GM12892 (cell line): ENCODE measurements around the gene NFATC4.
"Not testable (repeated sequence)": the region's sequence is repeated elsewhere in the genome, so short reads cannot be mapped to it uniquely, and the experiment has no call there.

Source experiments
- DNase-seq: peaks from one replicate; pipeline ENCODE4 v3.0.0; 2011; ENCODE audit not compliant: insufficient read length
- FAIRE-seq: peaks from 2 replicates; lab custom pipeline; 2011; peaks lifted over from hg19 to GRCh38; lab: Jason Lieb, UNC
- POLR2A ChIP-seq: IDR thresholded peaks from 2 replicates; pipeline ENCODE4 v1.6.1; 2011; ENCODE audit warnings: low read depth, low read length, control low read depth
- POLR2AphosphoS5 ChIP-seq: IDR thresholded peaks from 2 replicates; pipeline ENCODE4 v1.6.1; 2011; ENCODE audit warnings: low read depth, low read length, control low read depth
- TAF1 ChIP-seq: IDR thresholded peaks from 2 replicates; pipeline ENCODE4 v1.6.1; 2011; ENCODE audit warnings: low read depth, mild to moderate bottlenecking, control low read depth, low read length, borderline replicate concordance

NFATC4 gene

DNA sequence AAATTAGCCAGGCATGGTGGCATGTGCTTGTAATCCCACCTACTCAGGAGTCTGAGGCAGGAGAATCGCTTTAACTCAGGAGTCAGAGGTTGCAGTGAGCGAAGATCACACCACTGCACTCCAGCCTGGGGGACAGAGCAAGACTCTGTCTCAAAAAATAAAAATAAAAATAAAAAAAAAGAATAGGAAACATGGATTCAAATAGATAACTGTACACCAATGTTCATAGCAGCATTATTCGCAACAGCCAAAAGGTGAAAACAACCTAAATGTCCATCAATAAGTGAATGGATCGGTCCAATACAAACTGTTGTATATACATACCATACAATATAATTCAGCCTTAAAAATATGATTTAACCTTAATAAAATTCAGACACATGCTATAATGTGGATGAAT, 25.1 kb upstream of the NFATC4 start:
- no peak for DNase-seq
- FAIRE-seq, result no peak
- TF ChIP-seq POLR2A (no peak), POLR2AphosphoS5 (no peak), TAF1 (no peak)

DNA sequence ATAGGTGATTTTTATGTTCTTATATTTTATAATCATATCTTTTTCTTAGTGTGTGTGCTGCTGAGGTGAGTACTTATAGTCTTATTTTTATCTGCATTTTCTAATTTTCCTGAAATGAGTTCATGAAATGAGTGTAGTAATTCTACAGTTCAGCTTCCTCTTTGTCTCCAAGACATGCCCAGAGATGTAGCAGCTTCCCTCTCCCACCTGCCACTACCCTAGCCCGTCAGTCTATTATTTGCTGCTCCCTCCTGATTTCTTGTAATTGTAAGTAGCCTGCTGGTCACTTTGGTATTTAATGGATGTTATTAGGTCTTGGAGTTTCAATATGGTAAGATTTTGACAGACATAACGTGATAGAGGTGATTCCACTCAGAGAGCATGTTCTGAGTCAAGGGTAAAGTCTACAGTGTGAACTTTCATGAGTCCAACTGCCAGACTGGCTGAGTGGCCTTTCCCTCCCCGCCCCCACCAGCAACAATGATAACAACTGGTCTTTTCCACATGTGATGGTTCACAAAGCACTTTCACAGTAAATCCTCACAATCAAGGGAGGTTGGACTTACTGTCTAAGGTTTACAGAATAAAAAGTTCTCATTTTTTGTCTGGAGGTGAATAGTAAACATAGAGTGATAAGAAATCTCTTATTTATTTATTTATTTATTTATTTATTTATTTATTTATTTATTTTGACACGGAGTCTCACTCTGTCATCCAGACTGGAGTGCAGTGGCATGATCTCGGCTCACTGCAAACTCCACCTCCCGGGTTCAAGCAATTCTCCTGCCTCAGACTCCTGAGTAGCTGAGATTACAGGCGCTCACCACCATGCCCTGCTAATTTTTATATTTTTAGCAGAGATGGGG, 24.0 kb upstream of the NFATC4 start:
- DNase-seq, result no peak
- TF ChIP-seq POLR2A, result no peak
- no peak for FAIRE-seq

DNA sequence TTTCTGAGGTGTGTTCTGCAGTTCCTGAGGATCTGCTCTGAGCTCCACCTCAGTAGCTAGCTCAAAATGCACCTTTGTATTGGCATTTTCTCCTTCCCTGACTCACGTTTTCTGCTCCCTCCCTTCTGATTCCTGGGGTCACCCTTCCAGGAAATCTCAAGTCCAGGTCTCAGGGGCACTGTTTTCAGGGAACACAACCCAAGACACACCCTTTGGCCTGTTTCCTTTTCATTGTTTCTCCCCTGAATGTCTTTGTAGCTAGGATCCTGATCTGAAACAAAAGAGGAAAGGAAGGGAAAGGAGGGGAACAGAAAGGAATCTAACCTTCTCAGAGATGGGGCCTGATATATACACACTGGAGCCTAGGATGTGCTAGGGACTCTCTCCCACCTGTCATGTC, 20.9 kb upstream of the NFATC4 start:
- TF ChIP-seq POLR2AphosphoS5 (no peak), POLR2A (no peak), TAF1 (no peak)
- DNase-seq, result no peak
- no peak for FAIRE-seq

DNA sequence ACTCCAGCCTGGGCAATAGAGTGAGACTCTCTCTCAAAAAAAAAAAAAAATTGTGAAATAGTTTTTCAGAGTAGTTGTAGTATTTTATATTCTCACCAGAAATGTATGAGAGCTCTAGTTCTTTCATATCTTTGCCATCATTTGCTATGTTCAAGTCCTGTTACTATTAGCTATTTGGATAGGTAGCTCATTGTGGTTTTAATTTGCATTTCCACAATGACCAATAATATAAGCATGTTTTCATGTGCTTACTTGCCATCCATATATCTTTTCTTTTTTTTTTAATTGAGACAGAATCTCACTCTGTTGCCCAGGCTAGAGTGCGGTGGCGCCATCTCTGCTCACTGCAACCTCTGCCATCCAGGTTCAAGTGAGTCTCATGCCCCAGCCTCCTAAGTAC, 19.8 kb upstream of the NFATC4 start:
- FAIRE-seq, result no peak
- no peak for TF ChIP-seq POLR2AphosphoS5
- no peak for TF ChIP-seq TAF1
- TF ChIP-seq POLR2A, result no peak
- no peak for DNase-seq

DNA sequence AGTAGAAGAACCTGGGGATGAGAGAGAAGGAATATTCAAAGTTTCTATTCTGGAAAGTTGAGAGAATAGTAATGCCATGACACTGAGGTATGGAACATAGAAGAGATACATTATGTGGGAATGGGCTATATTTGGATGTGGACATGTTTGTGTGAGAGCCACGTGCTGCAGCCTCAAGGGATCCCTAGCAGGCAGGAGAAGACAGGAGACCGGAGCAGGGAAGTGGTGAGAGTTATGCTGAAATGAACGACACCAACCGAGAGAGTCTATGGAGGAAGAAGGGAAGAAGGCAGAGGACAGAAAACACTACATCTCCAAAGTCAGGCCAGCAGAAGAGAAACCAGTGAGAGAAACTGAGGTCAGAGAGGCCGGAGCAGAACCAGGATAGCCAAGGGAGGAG, 18.2 kb upstream of the NFATC4 start:
- TF ChIP-seq POLR2A (no peak), TAF1 (no peak), POLR2AphosphoS5 (no peak)
- DNase-seq (no peak), FAIRE-seq (no peak)

DNA sequence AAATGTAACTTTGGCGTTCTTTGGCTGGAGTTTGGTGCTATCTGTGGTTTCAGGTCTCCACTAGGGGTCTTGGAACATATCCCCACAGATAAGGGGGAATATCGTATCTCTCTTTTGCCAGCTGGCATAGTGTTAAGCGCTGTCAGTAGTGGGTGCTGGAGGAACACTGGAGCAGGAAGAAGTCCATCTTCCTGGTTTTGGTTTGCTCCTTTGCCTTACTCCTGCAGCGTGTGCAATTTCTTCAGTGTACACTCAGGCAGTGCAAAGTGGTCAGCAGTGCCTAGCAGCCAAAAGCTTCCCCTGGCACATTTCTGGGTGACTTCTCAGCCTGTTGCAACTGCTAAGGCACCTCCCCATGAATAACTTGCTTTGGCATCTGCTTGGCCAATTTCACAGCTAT, 16.5 kb upstream of the NFATC4 start:
- DNase-seq, result no peak

DNA sequence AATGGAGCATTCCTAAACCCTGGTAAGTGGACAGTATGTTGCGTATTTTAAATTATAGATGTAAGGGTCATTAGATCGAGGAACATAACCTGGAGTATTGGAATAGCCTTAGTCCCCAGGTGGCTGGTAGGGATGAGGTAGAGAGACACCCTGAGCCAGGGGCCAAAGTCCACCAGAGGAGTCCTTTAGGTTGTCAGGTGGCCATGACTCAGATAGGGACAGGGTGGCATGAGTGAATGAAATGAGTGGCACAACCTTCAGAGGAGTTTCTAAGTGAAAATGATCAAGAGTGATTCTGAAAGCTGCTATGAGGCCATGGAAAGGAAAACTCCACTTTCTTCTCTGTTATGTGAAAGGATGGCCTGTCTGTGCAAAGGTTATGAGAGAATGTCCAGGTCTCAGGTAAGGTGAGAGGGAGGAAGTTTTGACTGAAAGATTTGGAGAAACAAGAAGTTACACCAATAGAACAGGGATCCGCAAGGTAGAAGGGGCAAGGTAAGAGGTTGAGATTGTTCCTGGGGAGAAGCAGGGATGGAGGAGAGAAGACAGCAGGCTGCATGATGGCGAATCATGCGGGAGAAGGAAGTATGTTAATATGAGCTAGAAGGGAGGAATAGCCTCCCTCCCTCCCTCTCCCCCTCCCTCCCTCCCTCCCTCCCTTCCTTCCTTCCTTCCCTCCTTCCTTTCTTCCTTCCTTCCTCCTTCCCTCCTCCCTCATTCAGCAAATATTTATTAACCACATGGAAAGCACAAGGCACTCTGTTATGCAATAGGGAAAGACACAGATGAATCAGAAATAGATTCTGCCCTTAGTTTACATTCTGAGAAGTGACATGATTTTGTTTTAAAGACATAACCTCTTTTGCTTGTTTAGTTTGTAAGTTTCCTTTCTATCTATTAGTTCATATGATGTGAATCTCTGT, 14.2 kb upstream of the NFATC4 start:
- TF ChIP-seq TAF1 (no peak), POLR2A (no peak)
- FAIRE-seq (no peak), DNase-seq (no peak)

More for the DNA sequence above, 16.5 kb upstream of the NFATC4 start:
- TF ChIP-seq POLR2A (no peak), TAF1 (no peak), POLR2AphosphoS5 (no peak)
- no peak for FAIRE-seq

DNA sequence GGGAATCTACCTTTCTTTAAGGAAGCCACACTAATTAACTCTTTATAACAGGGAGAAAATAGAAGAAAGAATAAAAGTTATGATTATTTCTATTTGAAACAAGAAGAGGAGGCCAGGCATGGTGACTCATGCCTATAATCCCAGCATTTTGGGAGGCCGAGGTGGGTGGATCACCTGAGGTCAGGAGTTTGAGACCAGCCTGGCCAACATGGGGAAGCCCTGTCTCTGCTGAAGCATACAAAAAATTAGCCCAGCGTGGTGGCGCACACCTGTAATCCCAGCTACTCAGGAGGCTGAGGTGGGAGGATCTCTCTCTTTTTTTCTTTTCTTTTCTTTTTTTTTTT, 13.5 kb upstream of the NFATC4 start:
- not testable (repeated sequence) for DNase-seq, FAIRE-seq

DNA sequence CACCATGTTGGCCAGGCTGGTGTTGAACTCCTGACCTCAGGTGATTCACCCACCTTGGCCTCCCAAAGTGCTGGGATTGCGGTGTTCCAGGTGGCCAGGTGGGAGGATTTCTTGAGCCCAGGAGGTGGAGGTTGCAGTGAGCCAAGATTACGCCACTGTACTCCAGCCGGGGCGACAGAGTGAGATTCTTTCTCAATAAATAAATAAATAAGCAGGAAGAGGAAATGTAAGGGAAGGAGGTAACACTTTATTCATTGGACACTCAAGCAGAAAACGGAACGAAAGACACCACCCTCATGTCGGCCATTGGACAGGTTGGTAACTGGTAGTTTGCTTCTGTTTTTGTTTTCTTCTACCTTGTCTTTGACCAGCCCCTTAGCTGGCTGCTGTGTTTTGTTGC, 13.0 kb upstream of the NFATC4 start:
- DNase-seq (no peak), FAIRE-seq (no peak)
- no peak for TF ChIP-seq TAF1
- no peak for TF ChIP-seq POLR2A
- no peak for TF ChIP-seq POLR2AphosphoS5

DNA sequence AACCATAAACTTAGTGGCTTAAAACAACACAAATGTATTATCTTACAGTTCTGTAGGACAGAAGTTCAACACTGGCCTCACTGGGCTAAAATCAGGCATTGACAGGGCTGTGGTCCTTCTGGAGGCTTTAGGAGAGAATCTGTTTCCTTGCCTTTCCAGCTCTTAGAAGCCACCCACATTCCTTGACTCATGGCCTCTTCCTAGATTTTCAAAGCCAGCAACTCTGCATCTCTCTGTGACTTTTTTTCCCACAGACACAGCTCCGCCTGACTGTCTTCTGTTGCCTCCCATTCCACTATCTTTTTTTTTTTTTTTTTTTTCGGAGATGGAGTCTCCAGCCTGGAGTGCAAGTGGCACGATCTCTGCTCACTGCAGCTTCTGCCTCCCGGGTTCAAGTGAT, 11.8 kb upstream of the NFATC4 start:
- no peak for TF ChIP-seq POLR2AphosphoS5
- TF ChIP-seq TAF1, result no peak
- no peak for TF ChIP-seq POLR2A
- DNase-seq (no peak), FAIRE-seq (no peak)

DNA sequence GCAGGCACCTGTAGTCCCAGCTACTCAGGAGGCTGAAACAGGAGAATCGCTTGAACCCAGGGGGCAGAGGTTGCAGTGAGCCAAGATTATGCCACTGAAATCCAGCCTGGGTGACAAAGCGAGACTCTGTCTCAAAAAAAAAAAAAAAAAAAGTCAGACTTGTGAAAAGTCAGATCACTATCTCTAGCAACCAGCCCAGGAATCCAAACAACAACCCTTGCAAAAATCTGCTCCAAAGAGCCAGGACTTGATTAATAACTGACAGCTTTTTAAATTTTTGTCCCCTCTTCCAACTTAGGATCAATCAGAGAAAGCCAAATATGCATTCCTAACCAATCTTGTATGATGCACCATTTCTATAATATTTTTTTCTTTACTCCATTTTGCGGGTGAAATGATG, 7.7 kb upstream of the NFATC4 start:
- DNase-seq, result no peak
- FAIRE-seq, result no peak
- no peak for TF ChIP-seq TAF1
- TF ChIP-seq POLR2A, result no peak
- TF ChIP-seq POLR2AphosphoS5, result no peak

DNA sequence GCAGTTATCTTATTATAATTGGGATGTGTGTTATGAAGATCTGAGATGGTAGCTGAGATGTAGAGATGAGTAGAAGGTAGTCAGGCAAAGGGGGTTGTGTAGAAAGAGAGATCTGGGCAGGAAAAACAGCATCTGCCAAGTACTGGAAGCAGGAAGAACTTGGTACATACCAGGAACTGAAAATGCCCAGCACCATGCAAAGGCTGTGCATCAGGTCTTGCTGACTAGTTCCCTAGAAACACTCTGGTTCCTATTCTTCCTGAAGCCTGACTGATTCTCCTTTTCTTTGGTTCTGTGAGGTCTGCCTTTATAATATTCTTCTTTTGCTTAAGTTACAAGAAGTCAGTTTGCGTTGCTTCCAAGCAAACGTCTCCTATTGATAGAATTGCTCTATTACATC, 6.7 kb upstream of the NFATC4 start:
- TF ChIP-seq POLR2AphosphoS5 (no peak), TAF1 (no peak), POLR2A (no peak)
- FAIRE-seq (no peak), DNase-seq (no peak)
